HG03103 (cell line): Measurements from ENCODE around the gene UBE2G2.

ENCODE experiments used
- ATAC-seq: cut with Tn5 transposase; IDR thresholded peaks from one replicate; pipeline ENCODE4 v1.9.1; 2021; ENCODE audit warnings: low read depth; ENCODE audit not compliant: unreplicated experiment

Gene UBE2G2

GRCh38 chr21:44792702-44793591, 8.7 kb downstream of the UBE2G2 start:
- no peak for ATAC-seq

GRCh38 chr21:44791993-44792392, 9.6 kb downstream of the UBE2G2 start:
- no peak for ATAC-seq

- no peak for ATAC-seq
These were observed 10.4 kb downstream of the UBE2G2 start for GRCh38 chr21:44791246-44791645.

GRCh38 chr21:44790368-44790767, 11.3 kb downstream of the UBE2G2 start:
- ATAC-seq = no peak

- no peak for ATAC-seq
These were observed 11.7 kb downstream of the UBE2G2 start for GRCh38 chr21:44789880-44790279.

- ATAC-seq = no peak
These were observed 15.8 kb downstream of the UBE2G2 start for GRCh38 chr21:44785620-44786335.

- ATAC-seq = no peak
These were observed 16.8 kb downstream of the UBE2G2 start for GRCh38 chr21:44784810-44785209.

GRCh38 chr21:44783020-44783696, 18.5 kb downstream of the UBE2G2 start:
- no peak for ATAC-seq

GRCh38 chr21:44780767-44781459, 20.7 kb downstream of the UBE2G2 start:
- ATAC-seq = no peak

GRCh38 chr21:44780137-44780502, 21.5 kb downstream of the UBE2G2 start:
- ATAC-seq = no peak

- ATAC-seq = no peak
These were observed 22.0 kb downstream of the UBE2G2 start for GRCh38 chr21:44779417-44780136.

- no peak for ATAC-seq
These were observed 22.6 kb downstream of the UBE2G2 start for GRCh38 chr21:44778983-44779382.

GRCh38 chr21:44778499-44778911, 23.1 kb downstream of the UBE2G2 start:
- no peak for ATAC-seq

- no peak for ATAC-seq
These were observed 23.5 kb downstream of the UBE2G2 start for GRCh38 chr21:44778094-44778493.

- no peak for ATAC-seq
These were observed 26.6 kb downstream of the UBE2G2 start for GRCh38 chr21:44774972-44775371.

GRCh38 chr21:44773291-44773932, 28.2 kb downstream of the UBE2G2 start:
- no peak for ATAC-seq

- no peak for ATAC-seq
These were observed 29.6 kb downstream of the UBE2G2 start for GRCh38 chr21:44771896-44772525.

- ATAC-seq = no peak
These were observed 33.5 kb downstream of the UBE2G2 start for GRCh38 chr21:44767834-44768831.
